Measurements from ENCODE around the gene MFSD11. TPM values are rescaled to one million over a fixed set of nuclear protein-coding genes. Genes with fewer than 3 reads are reported as not detected.
A peak's percentile ranks its signal among the peaks of the same experiment; 100 is the strongest.
"Not testable (repeated sequence)": the region's sequence is repeated elsewhere in the genome, so short reads cannot be mapped to it uniquely, and the experiment has no call there.

The MFSD11 gene
- total RNA-seq, 1 donor from 2014 or later: 22.6 TPM

- peak; percentile 61 for ATAC-seq
Observed at GRCh38 chr17:76726776-76727718, 10.9 kb upstream of the MFSD11 start, which contains the start of gene METTL23. Gene METTL23 (plus strand): TSS chr17:76726839. CDS start chr17:76729711, 2,872 bp downstream.

- no peak for ATAC-seq
Observed at GRCh38 chr17:76727745-76728456, 10.0 kb upstream of the MFSD11 start.

GRCh38 chr17:76731800-76732733 is 5.9 kb upstream of the MFSD11 start:
- not testable (repeated sequence) for ATAC-seq

GRCh38 chr17:76732734-76733617 is 4.9 kb upstream of the MFSD11 start:
- ATAC-seq: no peak

GRCh38 chr17:76733618-76733957 is 4.3 kb upstream of the MFSD11 start:
- ATAC-seq: no peak

GRCh38 chr17:76734080-76734840 is 3.7 kb upstream of the MFSD11 start:
- ATAC-seq: no peak

GRCh38 chr17:76735006-76735405 is 2.9 kb upstream of the MFSD11 start:
- ATAC-seq: no peak

GRCh38 chr17:76735586-76736348 is 2.2 kb upstream of the MFSD11 start:
- ATAC-seq: no peak

GRCh38 chr17:76736349-76737081 is 1.4 kb upstream of the MFSD11 start:
- peak; percentile 44 for ATAC-seq

- ATAC-seq: peak; percentile 91
Observed at GRCh38 chr17:76737082-76737675, 740 bp upstream of the MFSD11 start, which contains the start of gene SRSF2. Gene SRSF2 (minus strand): TSS chr17:76737331. CDS start chr17:76737160, 171 bp downstream.

GRCh38 chr17:76738468-76738850 is 540 bp downstream of the MFSD11 start:
- ATAC-seq: no peak

- not testable (repeated sequence) for ATAC-seq
Observed at GRCh38 chr17:76739568-76740115, 1.7 kb downstream of the MFSD11 start.

- ATAC-seq: no peak
Observed at GRCh38 chr17:76740329-76741118, 2.6 kb downstream of the MFSD11 start.

- ATAC-seq: no peak
Observed at GRCh38 chr17:76742958-76743357, 5.0 kb downstream of the MFSD11 start.

GRCh38 chr17:76744747-76745146 is 6.8 kb downstream of the MFSD11 start:
- no peak for ATAC-seq

GRCh38 chr17:76745785-76746184 is 7.9 kb downstream of the MFSD11 start:
- ATAC-seq: peak; percentile 51

- ATAC-seq: no peak
Observed at GRCh38 chr17:76747716-76748363, 9.9 kb downstream of the MFSD11 start.
